Gastroesophageal sphincter (tissue), 4 donors: Measurements from ENCODE around the gene PLXDC2. TPM values are rescaled to one million over a fixed set of nuclear protein-coding genes. Genes with fewer than 3 reads are reported as not detected.

ENCODE experiments used
- ATAC-seq: fragments of 150-250 bp; one replicate; pipeline ENCODE4 v1.9.1; 2016; ENCODE audit warnings: mild to moderate bottlenecking, moderate library complexity
- H3K27ac ChIP-seq, 4 donors: fragments of 200-600 bp; sonication (generic) in 3 of 4; 1 replicate in 3 of 4; 2 replicates in 1 of 4; pipeline ENCODE4 v1.5.1; 2016 to 2019
- H3K27me3 ChIP-seq: fragments of 200-600 bp; sonication (generic); one replicate; pipeline ENCODE4 v1.5.1; 2019
- H3K36me3 ChIP-seq, 2 donors: fragments of 200-600 bp; sonication (generic); one replicate each; pipeline ENCODE4 v1.5.1; 2019; ENCODE audit warnings: control low read depth in 1 of 2
- H3K4me1 ChIP-seq, 3 donors: fragments of 200-600 bp; sonication (generic); 1 replicate in 2 of 3; 2 replicates in 1 of 3; pipeline ENCODE4 v1.5.1; 2016 to 2019; ENCODE audit warnings: control low read depth in 2 of 3
- H3K4me3 ChIP-seq, 2 donors: fragments of 200-600 bp; sonication (generic); one replicate each; pipeline ENCODE4 v1.5.1; 2019; ENCODE audit warnings: mild to moderate bottlenecking in 1 of 2, moderate library complexity in 1 of 2
- H3K9me3 ChIP-seq, 3 donors: fragments of 200-600 bp; sonication (generic); one replicate each; pipeline ENCODE4 v1.5.1; 2017 to 2019; ENCODE audit warnings: control low read depth in 2 of 3
- EP300 ChIP-seq: sonication (generic); formaldehyde crosslinking; IDR thresholded peaks from one replicate; pipeline ENCODE4 v1.6.1; 2017; ENCODE audit warnings: antibody characterized with exemption, mild to moderate bottlenecking
- POLR2A ChIP-seq, 2 donors: fragments of 450-650 bp; IDR thresholded peaks; one replicate each; pipeline ENCODE4 v1.6.1; 2017; ENCODE audit warnings: antibody characterized with exemption in 2 of 2, mild to moderate bottlenecking in 2 of 2, moderate library complexity in 1 of 2
- POLR2AphosphoS5 ChIP-seq: sonication (generic); formaldehyde crosslinking; IDR thresholded peaks from one replicate; pipeline ENCODE4 v1.6.1; 2017; ENCODE audit warnings: antibody characterized with exemption
- WGBS, 2 donors: methylation state at CpG; one replicate each; pipeline ENCODE4 v1.1.5; 2018; ENCODE audit warnings: low coverage in 1 of 2; 5-methylcytosine and 5-hydroxymethylcytosine counted together
- total RNA-seq, 4 donors: library from RNA; depleted of rRNA; stranded (reverse); fragments of >200 nt; gene quantifications; one replicate each; pipeline ENCODE4 v1.1.0, GENCODE V29; 2016
- TF ChIP-seq, protein P1 (sequence below), 4 experiments: fragments of 200-600 bp in 2 of 4; fragments of 450-650 bp in 2 of 4; sonication (generic) in 1 of 4; IDR thresholded peaks; one replicate each; pipeline ENCODE4 v1.5.1; 2017 to 2019; ENCODE audit warnings: antibody characterized with exemption in 4 of 4, mild to moderate bottlenecking in 2 of 4, moderate library complexity in 2 of 4

PLXDC2 gene
- total RNA-seq, 4 donors from 2014 or later: 32.3 to 65.5 (median 50.5) TPM

DNA sequence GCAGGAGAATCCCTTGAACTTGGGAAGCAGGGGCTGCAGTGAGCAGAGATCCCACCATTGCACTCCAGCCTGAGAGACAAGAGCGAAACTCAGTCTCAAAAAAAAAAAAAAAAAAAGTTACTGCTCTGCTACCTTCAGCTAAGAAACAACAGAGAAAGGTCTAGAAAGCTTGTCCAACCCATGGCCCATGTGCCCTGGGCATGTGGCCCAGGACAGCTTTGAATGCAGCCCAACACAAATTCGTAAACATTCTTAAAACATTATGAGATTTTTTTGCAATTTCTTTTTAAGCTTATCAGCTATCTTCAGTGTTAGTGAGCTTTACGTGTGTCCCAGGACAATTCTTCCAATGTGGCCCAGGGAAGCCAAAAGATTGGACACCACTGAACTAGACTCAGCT is 22.9 kb downstream of the PLXDC2 start:
- no peak overlapping the region for H3K27ac ChIP-seq
- ATAC-seq: no peak
- WGBS, 2 donors: 61 to 78% methylated on average over 1 to 3 of the region's 3 CpGs
- no peak overlapping the region for H3K4me3 ChIP-seq
- H3K36me3 ChIP-seq: no peaks in the 10 kb centered on the region
- H3K9me3 ChIP-seq: no peaks in the 10 kb centered on the region
- TF ChIP-seq, protein P1, sequence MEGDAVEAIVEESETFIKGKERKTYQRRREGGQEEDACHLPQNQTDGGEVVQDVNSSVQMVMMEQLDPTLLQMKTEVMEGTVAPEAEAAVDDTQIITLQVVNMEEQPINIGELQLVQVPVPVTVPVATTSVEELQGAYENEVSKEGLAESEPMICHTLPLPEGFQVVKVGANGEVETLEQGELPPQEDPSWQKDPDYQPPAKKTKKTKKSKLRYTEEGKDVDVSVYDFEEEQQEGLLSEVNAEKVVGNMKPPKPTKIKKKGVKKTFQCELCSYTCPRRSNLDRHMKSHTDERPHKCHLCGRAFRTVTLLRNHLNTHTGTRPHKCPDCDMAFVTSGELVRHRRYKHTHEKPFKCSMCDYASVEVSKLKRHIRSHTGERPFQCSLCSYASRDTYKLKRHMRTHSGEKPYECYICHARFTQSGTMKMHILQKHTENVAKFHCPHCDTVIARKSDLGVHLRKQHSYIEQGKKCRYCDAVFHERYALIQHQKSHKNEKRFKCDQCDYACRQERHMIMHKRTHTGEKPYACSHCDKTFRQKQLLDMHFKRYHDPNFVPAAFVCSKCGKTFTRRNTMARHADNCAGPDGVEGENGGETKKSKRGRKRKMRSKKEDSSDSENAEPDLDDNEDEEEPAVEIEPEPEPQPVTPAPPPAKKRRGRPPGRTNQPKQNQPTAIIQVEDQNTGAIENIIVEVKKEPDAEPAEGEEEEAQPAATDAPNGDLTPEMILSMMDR (IDR thresholded peaks at IDR 0.05): no peak
- TF ChIP-seq POLR2AphosphoS5 (no peak), POLR2A (IDR thresholded peaks at IDR 0.05) (no peak), EP300 (no peak)
- peaks cover 0 to 25% (median 6%) of the 10 kb centered on the region in 3 donors for H3K4me1 ChIP-seq
- no peaks in the 10 kb centered on the region for H3K27me3 ChIP-seq

GRCh38 chr10:19839552-19839951 is 23.3 kb downstream of the PLXDC2 start:
- no peak overlapping the region for H3K27ac ChIP-seq
- H3K4me1 ChIP-seq: peaks cover 0 to 25% (median 6%) of the 10 kb centered on the region in 3 donors
- WGBS, 2 donors: 58 to 72% methylated on average over 4 of the region's 4 CpGs
- H3K27me3 ChIP-seq: no peaks in the 10 kb centered on the region
- TF ChIP-seq POLR2AphosphoS5: no peak
- TF ChIP-seq POLR2A (IDR thresholded peaks at IDR 0.05): no peak
- TF ChIP-seq EP300: no peak
- TF ChIP-seq, protein P1 (IDR thresholded peaks at IDR 0.05): no peak
- no peak overlapping the region for H3K4me3 ChIP-seq
- no peak for ATAC-seq
- H3K36me3 ChIP-seq: no peaks in the 10 kb centered on the region
- H3K9me3 ChIP-seq: no peaks in the 10 kb centered on the region

DNA sequence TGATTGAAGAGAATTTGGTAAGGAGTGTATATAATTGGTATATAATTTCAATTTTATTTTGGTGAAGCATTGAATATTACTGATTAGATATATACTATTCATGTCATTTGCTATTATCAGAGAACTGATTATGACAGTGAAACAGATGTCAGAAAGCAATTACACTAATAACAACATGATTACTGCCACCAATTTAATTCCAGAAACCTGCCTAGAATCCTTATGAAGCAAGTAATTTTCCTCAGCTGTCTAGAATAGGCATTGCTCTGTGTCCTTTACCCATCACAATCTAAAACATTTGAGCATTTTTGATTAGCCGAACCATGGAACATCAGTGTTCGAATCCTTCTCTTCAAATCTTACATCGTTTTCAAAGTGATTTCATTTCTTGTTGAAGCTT is 24.5 kb downstream of the PLXDC2 start:
- Histone ChIP-seq H3K4me3 (no peak overlapping the region), H3K4me1 (peaks cover 0 to 31% (median 6%) of the 10 kb centered on the region in 3 donors), H3K9me3 (no peaks in the 10 kb centered on the region), H3K27ac (no peak overlapping the region), H3K36me3 (no peaks in the 10 kb centered on the region), H3K27me3 (no peaks in the 10 kb centered on the region)
- ATAC-seq: no peak
- 92 to 100% methylated on average over 3 of the region's 3 CpGs for WGBS, 2 donors
- no peak for TF ChIP-seq POLR2A (IDR thresholded peaks at IDR 0.05)
- TF ChIP-seq, protein P1 (IDR thresholded peaks at IDR 0.05): no peak
- TF ChIP-seq POLR2AphosphoS5: no peak
- TF ChIP-seq EP300: no peak

DNA sequence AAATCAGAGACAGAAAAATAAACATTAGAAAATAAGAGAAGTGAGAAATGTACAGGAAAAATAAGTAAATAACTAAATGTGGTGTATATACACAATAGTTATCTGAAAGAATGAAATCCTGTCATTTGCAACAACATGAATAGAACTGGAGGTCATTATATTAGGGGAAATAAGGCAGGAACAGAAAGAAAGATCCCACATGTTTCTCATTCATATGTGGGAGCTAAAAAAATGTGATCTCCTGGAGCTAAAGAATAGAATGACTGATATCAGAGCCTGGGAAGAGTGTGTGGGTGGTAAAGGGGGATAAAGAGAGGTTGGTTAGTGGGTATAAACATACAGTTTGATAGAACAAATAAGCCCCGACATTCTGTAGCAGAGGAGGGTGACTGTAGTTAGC is 27.3 kb downstream of the PLXDC2 start:
- Histone ChIP-seq H3K36me3 (no peaks in the 10 kb centered on the region), H3K27me3 (no peaks in the 10 kb centered on the region), H3K4me1 (peaks cover 0 to 43% (median 6%) of the 10 kb centered on the region in 3 donors), H3K9me3 (no peaks in the 10 kb centered on the region), H3K4me3 (no peak overlapping the region), H3K27ac (no peak overlapping the region)
- ATAC-seq: no peak
- WGBS, 2 donors: 20 to 25% methylated on average over 1 of the region's 1 CpG
- no peak for TF ChIP-seq POLR2A (IDR thresholded peaks at IDR 0.05)
- no peak for TF ChIP-seq EP300
- no peak for TF ChIP-seq POLR2AphosphoS5
- TF ChIP-seq, protein P1 (IDR thresholded peaks at IDR 0.05): no peak

DNA sequence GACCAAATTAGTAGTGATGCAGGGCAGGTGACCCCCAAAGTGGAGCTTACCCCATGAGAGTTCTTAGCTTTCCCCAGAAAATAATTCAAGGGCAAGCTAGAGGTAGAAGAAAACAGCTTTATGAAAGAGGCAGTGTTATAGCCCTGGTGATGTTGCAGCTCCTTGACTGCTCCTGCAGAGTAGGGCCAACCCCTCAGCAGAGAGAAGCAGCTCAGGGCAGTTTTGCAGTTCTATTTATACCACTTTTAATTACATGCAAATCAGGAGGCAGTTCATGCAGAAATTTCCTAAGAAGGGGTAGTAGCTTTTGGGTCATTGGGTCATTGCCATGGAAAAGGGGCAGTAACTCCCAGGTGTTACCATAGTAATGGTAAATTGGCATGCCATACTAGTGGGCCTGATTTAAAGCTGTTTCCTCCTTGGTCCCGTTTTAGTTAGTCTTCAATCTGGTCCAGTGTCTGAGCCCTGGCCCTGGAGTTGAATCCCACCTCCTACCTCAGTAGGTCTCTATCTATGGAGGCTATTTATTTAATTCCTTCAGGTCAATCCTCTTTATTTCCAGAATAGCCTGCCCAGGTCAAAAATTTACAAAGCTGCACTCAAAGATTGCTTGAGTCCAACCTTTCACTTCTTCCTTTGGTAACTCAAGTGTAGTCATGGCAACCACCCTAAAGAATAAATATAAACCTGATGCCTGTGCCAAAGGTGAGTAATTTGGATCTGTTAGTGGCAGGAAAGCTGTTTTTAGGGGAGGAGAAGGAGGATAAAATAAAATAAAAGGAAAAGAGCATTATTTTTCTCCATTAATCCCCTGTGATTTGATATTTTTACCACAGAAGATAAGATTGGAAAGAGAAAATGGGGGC is 29.5 kb downstream of the PLXDC2 start:
- Histone ChIP-seq H3K9me3 (no peaks in the 10 kb centered on the region), H3K4me1 (peaks cover 0 to 37% (median 2%) of the 10 kb centered on the region in 3 donors), H3K27ac (no peak overlapping the region), H3K27me3 (no peaks in the 10 kb centered on the region), H3K4me3 (no peak overlapping the region), H3K36me3 (no peaks in the 10 kb centered on the region)
- WGBS, 2 donors: 50 to 75% methylated on average over 1 of the region's 1 CpG
- TF ChIP-seq EP300 (no peak), POLR2A (IDR thresholded peaks at IDR 0.05) (no peak)
- TF ChIP-seq, protein P1 (IDR thresholded peaks at IDR 0.05): no peak
- no peak for ATAC-seq
